Hematopoietic multipotent progenitor cell (in vitro differentiated cells): ENCODE results near the gene AP4B1. TPM values are rescaled to one million over a fixed set of nuclear protein-coding genes. Genes with fewer than 3 reads are reported as not detected.
"Not testable (repeated sequence)": the region's sequence is repeated elsewhere in the genome, so short reads cannot be mapped to it uniquely, and the experiment has no call there.

Experiments used
- DNase-seq, 3 donors: peaks; one replicate each; pipeline ENCODE4 v3.0.0-alpha.2; 2011 to 2015; ENCODE audit warnings: low read depth in 2 of 3, low spot score in 2 of 3
- total RNA-seq: library from RNA; depleted of rRNA; stranded (reverse); fragments of >200 nt; gene quantifications from one replicate; pipeline ENCODE4 v1.2.3, GENCODE V29; 2012

AP4B1 gene
- total RNA-seq = 18.6 TPM

DNA sequence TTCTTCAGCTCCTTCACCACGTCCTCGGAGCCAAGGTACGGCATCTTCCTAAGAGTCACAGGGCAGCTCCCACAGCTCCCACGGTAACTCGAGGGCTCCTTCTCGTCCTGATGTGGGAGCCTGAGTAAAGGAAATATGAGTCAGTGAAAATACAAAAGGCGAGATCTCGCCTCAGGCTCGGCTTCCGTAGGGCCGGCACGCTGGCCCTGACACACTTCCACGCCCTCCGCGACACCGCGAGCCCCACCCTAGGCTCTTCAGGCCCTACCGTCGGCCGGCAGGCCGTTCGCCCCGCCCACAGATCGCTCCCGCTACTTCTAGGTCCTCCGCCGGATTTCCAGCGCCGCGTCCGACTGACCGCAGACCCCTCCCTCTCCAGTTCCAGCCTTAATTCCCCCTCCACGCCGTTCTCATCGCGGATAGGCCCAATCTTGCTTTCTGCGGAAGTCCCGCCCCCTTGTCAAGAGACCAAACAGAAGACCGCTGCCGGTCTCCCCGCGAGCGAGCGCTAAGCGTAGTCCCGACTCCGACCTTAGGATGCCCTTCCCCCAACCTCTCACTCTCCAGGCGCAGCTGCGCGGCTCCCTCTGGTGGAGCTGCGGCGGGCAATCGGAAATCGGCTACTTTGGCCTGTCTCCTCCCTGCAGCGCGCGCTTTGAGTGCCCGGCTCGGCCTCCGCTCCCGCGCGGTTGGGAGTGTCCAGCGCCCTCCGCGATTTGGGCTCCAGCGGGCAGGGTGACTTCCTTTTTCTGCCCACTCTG, at the start of gene AP4B1, which contains the start of gene DCLRE1B:
AP4B1 (minus strand) TSS at position 126 of the 761 bp plus-strand sequence; CDS start at position 44, 82 bp downstream.
DCLRE1B (plus strand) TSS at position 653 of the 761 bp plus-strand sequence. CDS start 261 bp downstream, outside the sequence.
- DNase-seq = peak; percentile 92 to 100 (median 100)

DNA sequence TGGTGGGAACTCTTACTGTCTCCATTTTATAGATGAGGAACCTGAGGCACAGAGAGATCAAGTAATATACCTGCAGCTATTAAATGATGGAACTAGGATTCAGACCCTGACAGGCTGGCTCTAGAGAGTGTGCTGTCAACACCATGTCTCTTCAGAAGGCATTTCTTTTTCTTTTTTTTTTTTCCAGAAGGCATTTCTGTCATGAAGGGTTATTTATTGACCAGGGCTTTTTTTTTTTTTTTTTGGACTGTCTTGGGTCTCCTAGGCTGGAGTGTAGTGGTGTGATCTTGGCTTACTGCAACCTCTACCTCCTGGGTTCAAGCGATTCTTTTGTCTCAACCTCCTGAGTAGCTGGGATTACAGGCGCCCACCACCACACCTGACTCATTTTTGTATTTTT, 47.1 kb upstream of the AP4B1 start:
- no peak for DNase-seq

DNA sequence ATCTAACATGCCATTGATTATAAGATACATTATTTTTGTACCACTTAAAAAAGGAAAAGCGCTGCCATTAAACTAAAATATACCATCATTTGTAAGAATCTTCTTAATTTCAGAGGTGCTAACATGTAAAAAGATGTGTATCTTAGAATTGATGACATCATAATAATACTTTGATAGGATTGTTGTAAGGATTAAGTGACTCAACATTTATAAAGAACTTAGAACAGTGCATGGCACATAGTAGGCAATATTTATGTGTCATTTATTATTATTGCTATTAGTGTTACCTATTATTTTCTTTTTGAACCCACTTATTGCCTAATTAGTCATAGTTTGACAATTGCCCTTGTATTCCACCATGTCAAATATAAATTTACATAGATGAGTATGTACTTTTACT, 46.3 kb upstream of the AP4B1 start:
- no peak for DNase-seq

GRCh38 chr1:113949007-113949406, 44.4 kb upstream of the AP4B1 start:
- DNase-seq = peak in 2 of 3 donors; percentile 34 to 63

GRCh38 chr1:113948151-113948550, 43.6 kb upstream of the AP4B1 start:
- not testable (repeated sequence) for DNase-seq

GRCh38 chr1:113947388-113948107, 42.9 kb upstream of the AP4B1 start:
- no peak for DNase-seq

DNA sequence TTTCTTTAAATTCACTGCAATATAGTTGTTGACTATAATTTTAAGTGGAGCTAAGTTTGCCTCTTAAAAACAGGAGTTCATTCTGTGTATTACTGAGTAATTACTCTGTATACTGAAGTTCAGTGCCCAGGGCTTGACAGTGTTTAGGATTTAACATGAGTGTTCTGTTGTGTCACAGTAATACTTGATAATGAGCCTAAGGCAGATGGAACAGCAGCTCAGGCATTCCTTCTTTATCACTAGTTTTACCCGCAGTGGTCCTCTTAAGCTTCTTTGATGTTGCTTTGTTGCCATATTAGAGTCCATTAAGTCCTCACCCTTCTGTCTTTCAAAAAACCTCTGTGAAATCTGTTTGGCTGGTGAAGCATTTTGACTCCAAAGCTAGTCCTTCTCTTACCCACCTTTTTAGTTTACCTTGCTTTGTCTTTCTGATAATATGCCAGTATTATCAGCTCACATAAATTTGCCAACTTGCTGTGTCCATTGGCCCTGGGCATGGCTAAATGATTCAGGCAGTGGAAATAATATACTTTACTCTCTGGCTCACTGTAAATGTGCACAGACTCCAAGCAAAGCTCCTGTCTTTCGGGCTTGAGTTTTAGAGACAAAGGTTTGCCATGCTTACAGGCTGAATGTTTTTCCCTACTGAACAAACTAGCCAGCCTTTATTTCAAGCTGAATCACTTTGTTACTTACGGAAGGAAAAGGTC, 42.2 kb upstream of the AP4B1 start:
- no peak for DNase-seq

GRCh38 chr1:113946112-113946511, 41.5 kb upstream of the AP4B1 start:
- DNase-seq = no peak

- DNase-seq = no peak
These were observed 40.7 kb upstream of the AP4B1 start for GRCh38 chr1:113945329-113945728.

GRCh38 chr1:113943028-113943811, 38.6 kb upstream of the AP4B1 start:
- no peak for DNase-seq

DNA sequence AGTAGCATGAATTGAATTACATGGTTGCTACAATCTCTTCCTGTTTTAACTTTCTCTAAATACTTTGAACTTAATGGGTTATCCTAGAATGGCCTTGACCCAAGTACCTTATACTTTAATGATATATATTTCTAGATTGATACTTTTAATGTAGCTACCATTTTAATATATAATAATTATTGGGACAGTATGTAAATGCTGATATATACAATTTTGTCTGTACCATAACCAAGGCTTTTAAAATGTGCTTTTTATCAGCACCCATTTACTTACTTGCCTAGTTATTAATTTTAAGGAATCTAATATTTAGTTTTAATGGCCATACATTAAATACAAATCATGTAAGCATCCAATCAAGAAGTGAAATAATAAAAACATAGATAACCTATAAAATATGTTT, 37.9 kb upstream of the AP4B1 start:
- no peak for DNase-seq

GRCh38 chr1:113941245-113941559, 36.6 kb upstream of the AP4B1 start:
- DNase-seq = no peak

DNA sequence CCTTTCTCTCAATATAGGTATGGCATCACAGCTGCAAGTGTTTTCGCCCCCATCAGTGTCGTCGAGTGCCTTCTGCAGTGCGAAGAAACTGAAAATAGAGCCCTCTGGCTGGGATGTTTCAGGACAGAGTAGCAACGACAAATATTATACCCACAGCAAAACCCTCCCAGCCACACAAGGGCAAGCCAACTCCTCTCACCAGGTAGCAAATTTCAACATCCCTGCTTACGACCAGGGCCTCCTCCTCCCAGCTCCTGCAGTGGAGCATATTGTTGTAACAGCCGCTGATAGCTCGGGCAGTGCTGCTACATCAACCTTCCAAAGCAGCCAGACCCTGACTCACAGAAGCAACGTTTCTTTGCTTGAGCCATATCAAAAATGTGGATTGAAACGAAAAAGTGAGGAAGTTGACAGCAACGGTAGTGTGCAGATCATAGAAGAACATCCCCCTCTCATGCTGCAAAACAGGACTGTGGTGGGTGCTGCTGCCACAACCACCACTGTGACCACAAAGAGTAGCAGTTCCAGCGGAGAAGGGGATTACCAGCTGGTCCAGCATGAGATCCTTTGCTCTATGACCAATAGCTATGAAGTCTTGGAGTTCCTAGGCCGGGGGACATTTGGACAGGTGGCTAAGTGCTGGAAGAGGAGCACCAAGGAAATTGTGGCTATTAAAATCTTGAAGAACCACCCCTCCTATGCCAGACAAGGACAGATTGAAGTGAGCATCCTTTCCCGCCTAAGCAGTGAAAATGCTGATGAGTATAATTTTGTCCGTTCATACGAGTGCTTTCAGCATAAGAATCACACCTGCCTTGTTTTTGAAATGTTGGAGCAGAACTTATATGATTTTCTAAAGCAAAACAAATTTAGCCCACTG, 36.0 kb upstream of the AP4B1 start:
- DNase-seq = peak in 2 of 3 donors; percentile 53 to 55

GRCh38 chr1:113938192-113938591, 33.6 kb upstream of the AP4B1 start:
- no peak for DNase-seq

DNA sequence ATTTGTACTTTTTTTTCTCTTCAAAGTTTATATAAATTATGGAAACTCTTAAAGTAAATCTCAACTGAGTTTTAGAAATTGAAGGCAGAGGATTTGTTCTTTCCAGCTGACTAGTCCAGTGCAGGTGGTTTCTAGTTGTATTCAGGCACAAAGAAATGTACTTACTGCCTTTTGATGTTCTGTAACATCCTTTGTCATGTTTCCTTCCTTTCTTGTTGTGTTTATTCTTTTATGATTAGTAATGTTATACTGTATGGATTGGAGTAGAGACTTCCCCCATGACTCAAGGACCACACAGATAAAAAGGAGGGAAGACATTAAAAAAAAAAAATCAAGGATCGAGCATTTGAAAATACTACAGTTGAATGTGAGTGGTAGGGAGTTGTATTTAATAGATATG, 32.5 kb upstream of the AP4B1 start:
- DNase-seq = no peak

DNA sequence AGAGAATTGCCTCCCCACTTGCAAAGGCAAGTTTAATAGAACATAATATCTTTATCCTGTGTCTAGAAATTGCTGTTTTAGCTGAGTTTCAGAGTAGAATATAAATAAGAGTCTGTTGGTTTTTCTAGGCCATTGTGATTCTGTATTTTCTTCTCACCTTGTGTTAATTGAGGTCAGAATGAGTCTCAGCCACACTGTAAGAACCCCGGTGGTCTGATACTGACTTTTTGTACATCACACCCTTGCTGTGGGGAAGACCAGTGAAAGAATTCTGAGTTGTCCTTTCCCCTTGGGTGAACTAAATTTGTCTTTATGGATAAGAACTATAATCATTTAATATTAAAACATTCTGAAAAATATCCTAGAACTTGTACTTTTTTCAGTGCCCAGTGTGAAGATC, 31.4 kb upstream of the AP4B1 start:
- DNase-seq = no peak

DNA sequence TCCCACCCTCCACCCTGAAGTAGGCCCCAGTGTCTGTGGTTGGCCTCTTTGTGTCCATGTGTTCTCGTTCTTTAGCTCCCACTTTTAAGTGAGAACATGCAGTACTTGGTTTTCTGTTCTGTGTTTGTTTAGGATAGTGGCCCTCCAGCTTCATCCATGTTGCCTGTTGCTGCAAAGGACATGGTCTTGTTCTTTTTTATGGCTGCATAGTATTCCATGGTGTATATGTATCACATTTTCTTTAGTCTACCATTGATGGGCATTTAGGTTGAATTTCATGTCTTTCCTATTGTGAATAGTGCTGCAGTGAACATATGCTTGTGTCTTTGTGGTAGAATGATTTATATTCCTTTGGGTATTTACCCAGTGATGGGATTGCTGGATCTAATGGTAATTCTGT, 30.6 kb upstream of the AP4B1 start:
- DNase-seq = no peak

- no peak for DNase-seq
These were observed 30.0 kb upstream of the AP4B1 start for GRCh38 chr1:113934511-113935055.

GRCh38 chr1:113934006-113934405, 29.4 kb upstream of the AP4B1 start:
- DNase-seq = no peak
